H1 (cell line): ENCODE measurements around the gene ACACA. TPM values are rescaled to one million over a fixed set of nuclear protein-coding genes. Genes with fewer than 3 reads are reported as not detected.

ENCODE experiments used
- BACH1 ChIP-seq: IDR thresholded peaks from 2 replicates; pipeline ENCODE4 v1.6.1; 2012; ENCODE audit warnings: low read length, improper control_type of control experiment
- KDM5A ChIP-seq: fragments of 200-600 bp; IDR thresholded peaks from 2 replicates; pipeline ENCODE4 v1.7.1; 2012; ENCODE audit warnings: mild to moderate bottlenecking, low read length, inconsistent platforms, mixed read lengths
- RAD21 ChIP-seq, 2 experiments: IDR thresholded peaks in 1 of 2; conservative IDR thresholded peaks in 1 of 2; 2 replicates each; pipeline ENCODE4 v1.6.1; 2011; ENCODE audit warnings: low read depth in 2 of 2, low read length in 2 of 2, improper control_type of control experiment in 1 of 2, inconsistent platforms in 1 of 2, mild to moderate bottlenecking in 1 of 2, moderate library complexity in 1 of 2
- USF2 ChIP-seq: IDR thresholded peaks from 2 replicates; pipeline ENCODE4 v1.6.1; 2011; ENCODE audit warnings: low read length, improper control_type of control experiment
- polyA plus RNA-seq, 7 experiments: library from polyadenylated mRNA; depleted of rRNA in 3 of 7; stranded (reverse) in 5 of 7; unstranded in 2 of 7; fragments of >200 nt in 5 of 7; fragments of 200-250 nt in 2 of 7; gene quantifications; 1 replicate in 5 of 7; 2 replicates in 1 of 7; 4 replicates in 1 of 7; pipeline versions ENCODE4 v1.2.1 to v1.2.3, GENCODE V29; 2011 to 2013; ENCODE audit warnings: missing spikeins in 2 of 7, mixed read lengths in 2 of 7
- total RNA-seq: library from RNA; stranded (reverse); fragmentation: NEBNext Ultra II Directional; extraction: Animal tissue kit (Norgen Biotek cat#: 25700); gene quantifications from 2 replicates; pipeline ENCODE4 v1.2.1, GENCODE V29; 2021

ACACA gene
- total and polyA plus RNA-seq, 2 of the 8 experiments (the other 6 are each of a cell fraction or from before 2014, with no cell fraction given): 74.0 to 160 TPM

GRCh38 chr17:37067555-37068111 lies 339.0 kb downstream of the ACACA start (continued):
- TF ChIP-seq KDM5A: no peak
- TF ChIP-seq RAD21 (IDR thresholded peaks at IDR 0.05 in 1 of 2, conservative IDR thresholded peaks at IDR 0.05 in 1 of 2; ENCODE audit: low read depth in 2 of 2, low read length in 2 of 2): no peak
- 0 out of 2 replicates have a peak, but pooled peaks have one; percentile 64 for TF ChIP-seq BACH1
- no peak for TF ChIP-seq USF2
